Colonic mucosa (tissue), 4 donors: ENCODE results near the gene AQP11. TPM values are rescaled to one million over a fixed set of nuclear protein-coding genes. Genes with fewer than 3 reads are reported as not detected.
"Not testable (repeated sequence)": the region's sequence is repeated elsewhere in the genome, so short reads cannot be mapped to it uniquely, and the experiment has no call there.

ENCODE experiments used
- DNase-seq: peaks from one replicate; pipeline ENCODE4 v3.0.0-alpha.2; 2020
- H3K27ac ChIP-seq: fragments of 200-600 bp; one replicate; pipeline ENCODE4 v1.8.0; 2021
- H3K27me3 ChIP-seq: fragments of 200-600 bp; one replicate; pipeline ENCODE4 v1.8.0; 2021
- H3K36me3 ChIP-seq: fragments of 200-600 bp; one replicate; pipeline ENCODE4 v1.8.0; 2021
- H3K4me1 ChIP-seq: fragments of 200-600 bp; one replicate; pipeline ENCODE4 v1.8.0; 2021; ENCODE audit warnings: mild to moderate bottlenecking
- H3K4me3 ChIP-seq: fragments of 200-600 bp; one replicate; pipeline ENCODE4 v1.8.0; 2021
- H3K9ac ChIP-seq, 2 donors: one replicate each; pipeline ENCODE4 v1.7.0; 2013; ENCODE audit warnings: control low read depth in 2 of 2, low read depth in 2 of 2, low read length in 2 of 2
- H3K9me3 ChIP-seq: fragments of 200-600 bp; one replicate; pipeline ENCODE4 v1.8.0; 2021
- CTCF ChIP-seq: fragments of 200-600 bp; IDR thresholded peaks from one replicate; pipeline ENCODE4 v1.8.0; 2022; ENCODE audit warnings: antibody characterized with exemption, mild to moderate bottlenecking
- intact Hi-C: fragments of 100-400 bp; cut with DNase I; formaldehyde crosslinking; loops from one replicate; pipeline ENCODE4 v1.14.1; 2022
- total RNA-seq, 2 donors: library from RNA; stranded (reverse); fragmentation: NEBNext Ultra II Directional in 1 of 2; extraction: Animal tissue kit (Norgen Biotek cat#: 25700) in 1 of 2; gene quantifications; one replicate each; pipeline ENCODE4 v1.2.1, GENCODE V29; 2021
- donor health status: healthy.
- donor health status: DM: no; HTN: no; CAD: no.
- donor health status: DM: no; HTN: no; CAD: no.

Gene AQP11
- total RNA-seq, 2 donors from 2014 or later: 4.3 to 5.4 TPM

DNA sequence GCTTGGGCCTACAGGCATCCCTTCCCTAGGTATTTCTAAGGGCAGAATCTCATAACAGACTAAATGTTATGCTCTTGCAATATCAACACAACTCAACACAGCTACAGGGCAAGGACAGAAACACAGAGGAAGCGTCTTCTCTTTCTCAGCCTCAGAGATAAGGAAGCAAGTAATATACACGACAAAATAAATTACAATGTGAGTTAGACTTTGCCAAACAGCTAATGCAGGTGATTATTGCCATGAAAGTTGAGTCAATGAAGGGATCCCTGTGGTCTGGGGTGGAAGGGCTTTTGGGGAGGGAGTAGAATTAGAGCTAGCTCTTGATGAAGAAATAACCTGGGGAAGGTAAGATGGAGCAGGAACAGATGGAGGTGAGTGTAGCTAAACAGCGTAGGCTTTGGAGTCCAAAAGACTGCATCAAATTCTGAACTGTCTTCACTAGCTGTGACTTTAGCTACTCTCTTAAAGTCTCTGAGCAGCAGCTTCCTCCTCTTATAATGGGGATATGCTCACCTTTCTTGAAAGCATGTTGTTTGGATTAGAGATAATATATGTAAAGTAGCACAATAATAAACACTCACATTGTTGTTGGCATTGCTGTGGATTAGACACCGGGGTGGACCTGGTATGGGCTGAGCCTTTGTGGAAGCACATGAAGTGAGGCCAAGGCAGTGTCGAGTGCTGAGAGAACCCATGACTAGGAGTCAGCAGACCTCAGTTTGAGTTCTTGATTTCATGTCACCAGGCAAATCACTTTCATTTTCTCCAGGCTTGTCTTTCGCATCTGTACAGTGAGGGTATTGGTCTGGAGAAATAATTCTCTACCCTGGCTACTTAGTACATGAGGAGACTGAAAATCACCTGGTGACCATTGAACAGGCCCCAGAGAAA is 41.0 kb upstream of the AQP11 start:
- no peak for DNase-seq
- no peak overlapping the region for H3K27ac ChIP-seq

DNA sequence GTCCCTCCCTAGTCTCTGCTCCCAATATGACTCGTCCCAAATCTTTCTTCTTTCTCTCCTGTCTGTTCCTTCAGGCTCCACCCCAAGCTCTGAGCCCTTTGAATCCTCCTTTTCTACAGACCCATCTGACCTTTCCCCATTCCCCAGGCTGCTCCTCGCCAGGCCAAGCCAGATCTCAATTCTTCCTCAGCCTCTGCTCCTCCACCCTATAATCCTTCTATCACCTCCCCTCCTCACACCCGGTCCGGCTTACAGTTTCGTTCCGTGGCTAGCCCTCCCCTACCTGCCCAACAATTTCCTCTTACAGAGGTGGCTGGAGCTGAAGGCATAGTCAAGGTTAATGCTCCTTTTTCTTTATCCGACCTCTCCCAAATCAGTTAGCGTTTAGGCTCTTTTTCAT is 38.3 kb upstream of the AQP11 start:
- not testable (repeated sequence) for DNase-seq, H3K9ac ChIP-seq, H3K9me3 ChIP-seq, H3K27ac ChIP-seq, H3K4me1 ChIP-seq, H3K27me3 ChIP-seq, H3K4me3 ChIP-seq, H3K36me3 ChIP-seq
- intact Hi-C loops: loop anchor here (5.0 kb wide), 1 partner anchor 424 kb away; the partner anchor contains the start of gene MYO7A

More for the DNA sequence above, 41.0 kb upstream of the AQP11 start:
- Histone ChIP-seq H3K4me1 (no peaks in the 10 kb centered on the region), H3K36me3 (no peaks in the 10 kb centered on the region), H3K27me3 (no peaks in the 10 kb centered on the region), H3K9me3 (no peaks in the 10 kb centered on the region), H3K9ac (peak overlapping the region; percentile 14 to 24), H3K4me3 (no peak overlapping the region)
- intact Hi-C loops: loop anchor here (2.0 kb wide), 1 partner anchor 354 kb away; no protein-coding TSS in a partner anchor
- no peak for TF ChIP-seq CTCF

GRCh38 chr11:77557553-77557952 is 32.2 kb upstream of the AQP11 start:
- DNase-seq: peak; percentile 35
- Histone ChIP-seq H3K27me3 (no peaks in the 10 kb centered on the region), H3K27ac (no peak overlapping the region), H3K4me3 (no peak overlapping the region), H3K36me3 (no peaks in the 10 kb centered on the region), H3K9ac (no peak overlapping the region), H3K4me1 (no peaks in the 10 kb centered on the region), H3K9me3 (no peaks in the 10 kb centered on the region)
- no peak for TF ChIP-seq CTCF
- intact Hi-C loops: no loop called here

GRCh38 chr11:77558380-77558779 is 31.4 kb upstream of the AQP11 start:
- Histone ChIP-seq H3K9me3 (no peaks in the 10 kb centered on the region), H3K27ac (no peak overlapping the region), H3K4me3 (no peak overlapping the region), H3K27me3 (no peaks in the 10 kb centered on the region), H3K9ac (no peak overlapping the region), H3K36me3 (no peaks in the 10 kb centered on the region), H3K4me1 (no peaks in the 10 kb centered on the region)
- intact Hi-C loops: no loop called here
- TF ChIP-seq CTCF: no peak
- DNase-seq: no peak

- intact Hi-C loops: no loop called here
- H3K4me3 ChIP-seq: no peak overlapping the region
- H3K9ac ChIP-seq: no peak overlapping the region
- H3K27me3 ChIP-seq: no peaks in the 10 kb centered on the region
- H3K36me3 ChIP-seq: no peaks in the 10 kb centered on the region
- H3K9me3 ChIP-seq: no peaks in the 10 kb centered on the region
- TF ChIP-seq CTCF: no peak
- no peaks in the 10 kb centered on the region for H3K4me1 ChIP-seq
- H3K27ac ChIP-seq: no peak overlapping the region
- DNase-seq: no peak
Observed at GRCh38 chr11:77559686-77560401, 29.9 kb upstream of the AQP11 start.
